Thyroid gland (tissue), 4 donors: ENCODE measurements around the gene RPS15. TPM values are rescaled to one million over a fixed set of nuclear protein-coding genes. Genes with fewer than 3 reads are reported as not detected.

Experiments
- DNase-seq, 2 donors: peaks; one replicate each; pipeline ENCODE4 v3.0.0-alpha.2; 2019
- H3K27ac ChIP-seq, 3 donors: fragments of 200-600 bp; sonication (generic); 1 replicate in 2 of 3; 2 replicates in 1 of 3; pipeline ENCODE4 v1.5.1; 2016 to 2019; ENCODE audit warnings: mild to moderate bottlenecking in 1 of 3, moderate library complexity in 1 of 3
- H3K27me3 ChIP-seq: fragments of 200-600 bp; sonication (generic); one replicate; pipeline ENCODE4 v1.5.1; 2019
- H3K36me3 ChIP-seq, 2 donors: fragments of 200-600 bp; sonication (generic); one replicate each; pipeline ENCODE4 v1.5.1; 2016 to 2019
- H3K4me1 ChIP-seq, 2 donors: fragments of 200-600 bp; sonication (generic); one replicate each; pipeline ENCODE4 v1.5.1; 2017 to 2019
- H3K4me3 ChIP-seq, 3 donors: fragments of 200-600 bp; sonication (generic); replicated peaks in 1 of 3; 1 replicate in 2 of 3; 2 replicates in 1 of 3; pipeline ENCODE4 v1.5.1; 2016; ENCODE audit warnings: mild to moderate bottlenecking in 1 of 3
- H3K9me3 ChIP-seq: fragments of 200-600 bp; sonication (generic); one replicate; pipeline ENCODE4 v1.5.1; 2017
- CTCF ChIP-seq, 6 experiments: fragments of 200-600 bp in 3 of 6; fragments of 450-650 bp in 3 of 6; sonication (generic) in 3 of 6; IDR thresholded peaks; one replicate each; pipeline ENCODE4 v1.5.1; 2016 to 2019; ENCODE audit warnings: antibody characterized with exemption in 6 of 6, mild to moderate bottlenecking in 2 of 6, inconsistent platforms in 1 of 6, moderate library complexity in 1 of 6
- POLR2A ChIP-seq, 2 donors: fragments of 450-650 bp; IDR thresholded peaks; one replicate each; pipeline ENCODE4 v1.6.1; 2017; ENCODE audit warnings: antibody characterized with exemption in 2 of 2, mild to moderate bottlenecking in 2 of 2, moderate library complexity in 1 of 2
- WGBS, 2 donors: methylation state at CpG; one replicate each; pipeline ENCODE4 v1.1.5; 2017; 5-methylcytosine and 5-hydroxymethylcytosine counted together
- intact Hi-C: fragments of 100-400 bp; cut with DNase I; formaldehyde crosslinking; loops from one replicate; pipeline ENCODE4 v1.15.1; 2023
- total RNA-seq, 4 donors: library from RNA; depleted of rRNA; stranded (reverse); fragments of >200 nt; gene quantifications; one replicate each; pipeline ENCODE4 v1.2.3, GENCODE V29; 2016

The RPS15 gene
- total RNA-seq, 4 donors from 2014 or later, result 1,760 to 2,977 (median 2,488) TPM

- intact Hi-C loops, result no loop called here
- H3K4me1 ChIP-seq, result peaks cover 25 to 43% of the 10 kb centered on the region in 2 donors
- TF ChIP-seq CTCF (IDR thresholded peaks at IDR 0.05), result no peak
- no peak for TF ChIP-seq POLR2A (IDR thresholded peaks at IDR 0.05)
- no peak for DNase-seq
- no peaks in the 10 kb centered on the region for H3K36me3 ChIP-seq
- H3K27ac ChIP-seq, result no peak overlapping the region
- H3K27me3 ChIP-seq, result peaks cover 42% of the 10 kb centered on the region
- 53 to 65% methylated on average over 14 to 34 of the region's 44 CpGs for WGBS, 2 donors
- H3K4me3 ChIP-seq, result no peak overlapping the region
- no peaks in the 10 kb centered on the region for H3K9me3 ChIP-seq
These were observed 34.3 kb downstream of the RPS15 start for GRCh38 chr19:1472231-1473084.

GRCh38 chr19:1473085-1473851 is 35.1 kb downstream of the RPS15 start:
- Histone ChIP-seq H3K36me3 (no peaks in the 10 kb centered on the region), H3K27ac (no peak overlapping the region), H3K4me3 (no peak overlapping the region), H3K27me3 (peaks cover 33% of the 10 kb centered on the region), H3K9me3 (no peaks in the 10 kb centered on the region), H3K4me1 (peaks cover 27 to 42% of the 10 kb centered on the region in 2 donors)
- 66 to 67% methylated on average over 15 to 16 of the region's 20 CpGs for WGBS, 2 donors
- intact Hi-C loops, result no loop called here
- DNase-seq, result no peak
- TF ChIP-seq POLR2A (IDR thresholded peaks at IDR 0.05), result no peak
- TF ChIP-seq CTCF (IDR thresholded peaks at IDR 0.05), result no peak

GRCh38 chr19:1474011-1474764 is 36.0 kb downstream of the RPS15 start:
- Histone ChIP-seq H3K9me3 (no peaks in the 10 kb centered on the region), H3K27ac (no peak overlapping the region), H3K4me3 (no peak overlapping the region), H3K27me3 (peaks cover 27% of the 10 kb centered on the region), H3K36me3 (no peaks in the 10 kb centered on the region), H3K4me1 (peaks cover 21 to 34% of the 10 kb centered on the region in 2 donors)
- TF ChIP-seq POLR2A (IDR thresholded peaks at IDR 0.05) (no peak), CTCF (IDR thresholded peaks at IDR 0.05) (no peak)
- intact Hi-C loops, result no loop called here
- DNase-seq, result no peak
- WGBS, 2 donors, result 82 to 90% methylated on average over 18 to 20 of the region's 31 CpGs

- Histone ChIP-seq H3K36me3 (no peaks in the 10 kb centered on the region), H3K27me3 (peaks cover 24% of the 10 kb centered on the region), H3K4me3 (no peak overlapping the region), H3K9me3 (no peaks in the 10 kb centered on the region), H3K27ac (no peak overlapping the region), H3K4me1 (peaks cover 22 to 30% of the 10 kb centered on the region in 2 donors)
- 88 to 90% methylated on average over 16 to 22 of the region's 26 CpGs for WGBS, 2 donors
- DNase-seq, result no peak
- intact Hi-C loops, result no loop called here
- TF ChIP-seq POLR2A (IDR thresholded peaks at IDR 0.05), result no peak
- TF ChIP-seq CTCF (IDR thresholded peaks at IDR 0.05), result no peak
These were observed 36.7 kb downstream of the RPS15 start for GRCh38 chr19:1474765-1475351.
